Muscle layer of duodenum (tissue), 2 donors: ENCODE data around the gene IGF2BP2.
"Not testable (repeated sequence)": the region's sequence is repeated elsewhere in the genome, so short reads cannot be mapped to it uniquely, and the experiment has no call there.

ENCODE experiments used
- H3K27ac ChIP-seq: one replicate; pipeline ENCODE4 v1.7.0; 2013; ENCODE audit warnings: mild to moderate bottlenecking, low read length
- H3K27me3 ChIP-seq: one replicate; pipeline ENCODE4 v1.7.0; 2013; ENCODE audit warnings: low read depth, mild to moderate bottlenecking, control low read depth, low read length
- H3K36me3 ChIP-seq, 2 donors: one replicate each; pipeline ENCODE4 v1.7.0; 2013; ENCODE audit warnings: low read length in 2 of 2, control low read depth in 1 of 2, mild to moderate bottlenecking in 1 of 2; ENCODE audit not compliant: insufficient read depth in 2 of 2, control insufficient read depth in 1 of 2
- H3K4me1 ChIP-seq, 2 donors: one replicate each; pipeline ENCODE4 v1.7.0; 2013; ENCODE audit warnings: low read length in 2 of 2, mild to moderate bottlenecking in 2 of 2, control low read depth in 1 of 2, moderate library complexity in 1 of 2; ENCODE audit not compliant: insufficient read depth in 2 of 2, control insufficient read depth in 1 of 2
- H3K4me3 ChIP-seq, 2 donors: one replicate each; pipeline ENCODE4 v1.7.0; 2013; ENCODE audit warnings: low read length in 2 of 2, low read depth in 1 of 2, mild to moderate bottlenecking in 1 of 2
- H3K9me3 ChIP-seq, 2 donors: one replicate each; pipeline ENCODE4 v1.7.0; 2013; ENCODE audit warnings: low read length in 2 of 2, control low read depth in 1 of 2, mild to moderate bottlenecking in 1 of 2; ENCODE audit not compliant: control insufficient read depth in 1 of 2
- donor health status: healthy.

IGF2BP2 gene

DNA sequence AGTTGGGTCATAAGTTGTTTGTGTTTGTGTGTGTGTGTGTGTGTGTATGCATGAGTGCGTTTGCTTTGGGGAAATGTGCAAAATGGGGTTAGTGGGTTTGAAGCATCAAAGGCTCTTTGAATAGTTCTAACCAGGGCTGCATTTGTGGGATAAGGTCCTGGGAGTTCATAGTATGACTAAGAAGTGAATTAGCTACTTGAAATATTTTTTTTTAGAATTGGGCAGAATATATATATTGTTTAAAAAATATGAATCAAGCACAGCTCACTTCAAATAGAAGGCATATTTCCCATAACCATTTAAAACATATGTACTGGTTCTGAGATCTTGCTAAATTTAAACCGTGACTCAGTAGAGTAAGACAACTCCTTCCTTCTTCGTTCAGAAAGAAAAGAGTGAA lies 43.1 kb downstream of the IGF2BP2 start:
- Histone ChIP-seq H3K4me3 (no peak overlapping the region), H3K9me3 (no peaks in the 10 kb centered on the region), H3K36me3 (no peaks in the 10 kb centered on the region), H3K27me3 (no peaks in the 10 kb centered on the region), H3K4me1 (no peaks in the 10 kb centered on the region), H3K27ac (no peak overlapping the region)

GRCh38 chr3:185779461-185779860 lies 45.4 kb downstream of the IGF2BP2 start:
- Histone ChIP-seq H3K27ac (no peak overlapping the region), H3K9me3 (no peaks in the 10 kb centered on the region), H3K4me1 (no peaks in the 10 kb centered on the region), H3K36me3 (no peaks in the 10 kb centered on the region), H3K27me3 (no peaks in the 10 kb centered on the region), H3K4me3 (no peak overlapping the region)

- no peaks in the 10 kb centered on the region for H3K4me1 ChIP-seq
- H3K36me3 ChIP-seq, result no peaks in the 10 kb centered on the region
- H3K27ac ChIP-seq, result no peak overlapping the region
- no peaks in the 10 kb centered on the region for H3K9me3 ChIP-seq
- H3K4me3 ChIP-seq, result no peak overlapping the region
- no peaks in the 10 kb centered on the region for H3K27me3 ChIP-seq
Observed at GRCh38 chr3:185778821-185779220, 46.0 kb downstream of the IGF2BP2 start.

- no peaks in the 10 kb centered on the region for H3K36me3 ChIP-seq
- H3K9me3 ChIP-seq, result no peaks in the 10 kb centered on the region
- H3K27me3 ChIP-seq, result no peaks in the 10 kb centered on the region
- no peak overlapping the region for H3K4me3 ChIP-seq
- no peak overlapping the region for H3K27ac ChIP-seq
- no peaks in the 10 kb centered on the region for H3K4me1 ChIP-seq
Observed at GRCh38 chr3:185778094-185778493, 46.7 kb downstream of the IGF2BP2 start.

- Histone ChIP-seq H3K27me3 (no peaks in the 10 kb centered on the region), H3K4me3 (no peak overlapping the region), H3K9me3 (no peaks in the 10 kb centered on the region), H3K36me3 (no peaks in the 10 kb centered on the region), H3K4me1 (no peaks in the 10 kb centered on the region), H3K27ac (no peak overlapping the region)
Observed at GRCh38 chr3:185770109-185770508, 54.7 kb downstream of the IGF2BP2 start.

DNA sequence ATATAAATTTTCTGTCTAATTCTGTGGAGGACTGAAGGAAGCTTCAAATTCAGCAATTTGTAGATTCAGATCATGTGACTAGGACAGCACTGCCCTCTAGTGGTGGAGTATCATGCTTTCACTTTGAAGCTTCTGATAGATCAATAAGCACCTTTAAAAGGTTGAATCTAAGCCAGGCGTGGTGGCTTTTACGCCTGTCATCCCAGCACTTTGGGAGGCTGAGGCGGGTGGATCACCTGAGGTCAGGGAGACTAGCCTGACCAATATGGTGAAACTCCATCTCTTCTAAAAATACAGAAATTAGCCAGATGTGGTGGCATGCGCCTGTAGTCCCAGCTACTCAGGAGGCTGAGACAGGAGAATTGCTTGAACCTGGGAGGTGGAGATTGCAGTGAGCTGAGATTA lies 56.3 kb downstream of the IGF2BP2 start:
- H3K27me3 ChIP-seq, H3K9me3 ChIP-seq, H3K36me3 ChIP-seq, H3K4me1 ChIP-seq, H3K27ac ChIP-seq, H3K4me3 ChIP-seq: not testable (repeated sequence)

DNA sequence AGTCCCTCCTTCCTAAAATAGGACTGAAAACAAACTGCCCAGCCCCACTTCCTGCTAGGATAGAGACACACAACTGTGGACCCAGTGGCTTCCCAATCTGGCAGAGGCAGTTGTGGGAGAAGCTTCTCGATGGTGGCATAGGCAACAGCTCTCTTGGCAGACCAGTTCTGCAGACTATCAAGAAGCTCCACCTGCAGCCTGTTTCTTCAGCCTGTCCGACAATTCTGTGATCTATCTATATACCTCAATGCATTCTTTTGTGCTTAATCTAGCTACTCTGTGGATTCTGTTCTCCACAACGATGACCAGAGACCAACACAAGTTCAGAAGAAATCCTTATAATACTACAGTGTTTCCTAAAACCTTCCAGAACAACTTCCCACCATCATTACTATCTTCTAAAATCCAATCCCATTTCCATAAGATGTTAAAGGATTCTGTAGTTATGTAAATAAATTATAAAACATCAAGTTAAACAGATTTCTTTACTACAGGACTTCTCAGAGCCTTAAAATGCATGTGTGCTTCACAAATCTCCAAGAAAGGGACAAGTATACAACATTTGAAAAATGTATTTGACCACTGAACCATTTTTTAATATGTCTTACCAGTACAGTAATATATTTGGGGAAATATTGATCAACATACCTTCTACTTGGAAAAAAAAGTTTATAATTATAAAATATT lies 57.7 kb downstream of the IGF2BP2 start:
- Histone ChIP-seq H3K27ac (no peak overlapping the region), H3K27me3 (no peaks in the 10 kb centered on the region), H3K4me3 (no peak overlapping the region), H3K4me1 (no peaks in the 10 kb centered on the region), H3K36me3 (no peaks in the 10 kb centered on the region), H3K9me3 (no peaks in the 10 kb centered on the region)

- Histone ChIP-seq H3K27ac (no peak overlapping the region), H3K9me3 (no peaks in the 10 kb centered on the region), H3K4me1 (no peaks in the 10 kb centered on the region), H3K36me3 (no peaks in the 10 kb centered on the region), H3K4me3 (no peak overlapping the region), H3K27me3 (no peaks in the 10 kb centered on the region)
Observed at GRCh38 chr3:185766329-185767001, 58.4 kb downstream of the IGF2BP2 start.

GRCh38 chr3:185764980-185765370 lies 59.9 kb downstream of the IGF2BP2 start:
- Histone ChIP-seq H3K27ac (no peak overlapping the region), H3K27me3 (no peaks in the 10 kb centered on the region), H3K4me1 (peaks cover 0 to 5% of the 10 kb centered on the region in 2 donors), H3K9me3 (no peaks in the 10 kb centered on the region), H3K36me3 (no peaks in the 10 kb centered on the region), H3K4me3 (no peak overlapping the region)

GRCh38 chr3:185764163-185764979 lies 60.5 kb downstream of the IGF2BP2 start:
- H3K9me3 ChIP-seq, result no peaks in the 10 kb centered on the region
- H3K4me3 ChIP-seq, result no peak overlapping the region
- peaks cover 0 to 5% of the 10 kb centered on the region in 2 donors for H3K4me1 ChIP-seq
- H3K27ac ChIP-seq, result no peak overlapping the region
- no peaks in the 10 kb centered on the region for H3K27me3 ChIP-seq
- H3K36me3 ChIP-seq, result no peaks in the 10 kb centered on the region

- Histone ChIP-seq H3K9me3 (no peaks in the 10 kb centered on the region), H3K4me1 (peaks cover 0 to 5% of the 10 kb centered on the region in 2 donors), H3K4me3 (no peak overlapping the region), H3K36me3 (no peaks in the 10 kb centered on the region), H3K27me3 (no peaks in the 10 kb centered on the region), H3K27ac (no peak overlapping the region)
Observed at GRCh38 chr3:185763347-185764005, 61.4 kb downstream of the IGF2BP2 start.
